PC-9 (cell line): ENCODE measurements around the gene SLC6A3.

ENCODE experiments used
- EZH2 ChIP-seq: fragments of 200-600 bp; sonication (generic); IDR thresholded peaks from 2 replicates; pipeline ENCODE4 v1.8.0; 2017; ENCODE audit warnings: antibody characterized with exemption, low read depth
- TF ChIP-seq, protein P1 (sequence below): fragments of 200-600 bp; sonication (generic); conservative IDR thresholded peaks from 2 replicates; pipeline ENCODE4 v1.6.1; 2017; ENCODE audit warnings: mixed run types, antibody characterized with exemption, mild to moderate bottlenecking, moderate library complexity

DNA sequence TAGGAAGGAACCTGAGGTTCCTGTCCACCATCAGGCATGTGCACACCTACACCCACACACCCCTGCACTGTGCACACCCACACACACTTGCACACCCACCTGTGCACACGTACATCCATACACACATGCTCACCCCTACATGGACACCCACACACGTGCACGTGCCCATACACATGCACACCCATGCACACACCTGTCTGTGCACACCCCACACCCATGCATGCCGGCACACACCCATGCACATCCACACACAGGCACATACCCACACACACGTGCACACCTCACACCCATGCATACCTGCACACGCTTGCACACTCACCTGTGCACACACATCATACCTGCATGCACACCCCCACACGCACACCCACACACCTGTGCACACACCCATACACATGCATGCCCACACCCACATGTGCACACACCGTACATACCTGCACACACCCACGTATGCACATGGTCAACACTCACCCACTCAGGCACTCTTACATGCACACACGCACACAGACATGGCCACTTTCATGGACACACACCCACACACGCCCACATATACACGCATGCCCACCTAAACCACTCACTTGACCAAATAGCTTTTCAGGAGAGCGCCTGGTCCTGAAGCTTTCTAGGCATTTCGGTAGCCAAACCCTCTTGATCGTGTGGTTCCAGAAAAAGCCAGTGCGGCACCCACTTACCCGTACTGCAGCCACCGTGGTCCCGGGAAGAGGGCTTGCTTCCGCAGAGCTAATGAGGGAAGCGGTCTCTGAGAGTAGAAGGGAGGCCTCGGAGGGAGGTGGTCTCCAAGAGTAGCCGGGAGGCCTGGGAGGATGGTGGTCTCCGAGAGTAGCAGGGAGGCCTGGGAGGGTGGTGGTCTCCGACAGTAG is 63.6 kb downstream of the SLC6A3 start:
- TF ChIP-seq, protein P1, sequence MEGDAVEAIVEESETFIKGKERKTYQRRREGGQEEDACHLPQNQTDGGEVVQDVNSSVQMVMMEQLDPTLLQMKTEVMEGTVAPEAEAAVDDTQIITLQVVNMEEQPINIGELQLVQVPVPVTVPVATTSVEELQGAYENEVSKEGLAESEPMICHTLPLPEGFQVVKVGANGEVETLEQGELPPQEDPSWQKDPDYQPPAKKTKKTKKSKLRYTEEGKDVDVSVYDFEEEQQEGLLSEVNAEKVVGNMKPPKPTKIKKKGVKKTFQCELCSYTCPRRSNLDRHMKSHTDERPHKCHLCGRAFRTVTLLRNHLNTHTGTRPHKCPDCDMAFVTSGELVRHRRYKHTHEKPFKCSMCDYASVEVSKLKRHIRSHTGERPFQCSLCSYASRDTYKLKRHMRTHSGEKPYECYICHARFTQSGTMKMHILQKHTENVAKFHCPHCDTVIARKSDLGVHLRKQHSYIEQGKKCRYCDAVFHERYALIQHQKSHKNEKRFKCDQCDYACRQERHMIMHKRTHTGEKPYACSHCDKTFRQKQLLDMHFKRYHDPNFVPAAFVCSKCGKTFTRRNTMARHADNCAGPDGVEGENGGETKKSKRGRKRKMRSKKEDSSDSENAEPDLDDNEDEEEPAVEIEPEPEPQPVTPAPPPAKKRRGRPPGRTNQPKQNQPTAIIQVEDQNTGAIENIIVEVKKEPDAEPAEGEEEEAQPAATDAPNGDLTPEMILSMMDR = no peak
- TF ChIP-seq EZH2 = no peak
